ENCODE measurements around the gene DCAF12. TPM values are rescaled to one million over a fixed set of nuclear protein-coding genes. Genes with fewer than 3 reads are reported as not detected.

DCAF12 gene
- total and polyA plus RNA-seq, 2 of the 8 experiments (the other 6 are each of a cell fraction or from before 2014, with no cell fraction given) = 22.7 to 29.2 TPM

DNA sequence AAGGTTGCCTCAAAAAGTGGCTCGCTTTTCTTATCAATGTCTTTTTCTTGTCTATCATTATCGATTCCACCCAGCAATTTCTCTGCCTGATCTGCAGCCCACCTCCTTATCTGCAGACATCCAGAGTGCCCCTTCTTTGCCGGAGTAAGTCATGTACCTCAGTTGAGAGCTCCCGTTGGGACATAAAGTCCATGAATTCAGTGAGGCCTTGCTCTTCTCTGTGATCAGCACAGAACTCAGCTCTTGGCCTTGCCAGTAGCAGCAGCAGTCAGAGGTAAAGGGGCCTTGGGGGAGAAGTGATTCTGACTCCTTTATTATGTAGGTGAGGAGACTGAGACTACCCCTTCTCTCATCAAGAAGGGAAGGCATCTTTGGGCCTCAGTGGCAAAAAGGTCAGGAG, 24.9 kb upstream of the DCAF12 start:
- Histone ChIP-seq H2BK120ac (replicated peaks; ENCODE audit: low read depth, low read length) (no peak overlapping the region), H3K4me2 (ENCODE audit: insufficient read depth in 1 of 2, low read depth in 2 of 2, low read length in 2 of 2) (no peak overlapping the region), H2BK15ac (ENCODE audit: low read length) (no peak overlapping the region), H2AK5ac (ENCODE audit: low read depth, low read length) (no peak overlapping the region), H3K56ac (replicated peaks; ENCODE audit: insufficient read length, low read depth, low read length) (no peak overlapping the region), H3K4me3 (ENCODE audit: extremely low read depth in 1 of 4, insufficient read depth in 2 of 4, low read depth in 3 of 4, low read length in 4 of 4) (no peak overlapping the region), H4K91ac (replicated peaks; ENCODE audit: insufficient read length, low read length) (no peak overlapping the region), H3K9ac (replicated peaks in 1 of 4; ENCODE audit: extremely low read depth in 1 of 4, low read depth in 3 of 4, low read length in 3 of 4) (no peak overlapping the region), H3K4me1 (replicated peaks in 1 of 4; ENCODE audit: control insufficient read depth in 3 of 4, insufficient read depth in 4 of 4, low read length in 3 of 4) (no peaks in the 10 kb centered on the region), H4K5ac (ENCODE audit: insufficient read length, low read depth, low read length) (no peak overlapping the region), H3K23me2 (ENCODE audit: low read depth, low read length) (peaks cover 2% of the 10 kb centered on the region; the same call in 1 of the 2 replicates), H2BK20ac (ENCODE audit: low read length) (no peak overlapping the region), H3K36me3 (ENCODE audit: control insufficient read depth in 2 of 4, insufficient read depth in 4 of 4, low read length in 3 of 4) (no peaks in the 10 kb centered on the region), H3K27me3 (replicated peaks in 1 of 4; ENCODE audit: control insufficient read depth in 3 of 4, extremely low read depth in 1 of 4, insufficient read depth in 3 of 4, low read length in 3 of 4) (no peaks in the 10 kb centered on the region), H3K79me1 (ENCODE audit: low read depth, low read length) (no peaks in the 10 kb centered on the region), H2BK12ac (ENCODE audit: low read depth, low read length) (no peak overlapping the region), H3K4ac (replicated peaks; ENCODE audit: insufficient read length, low read depth, low read length) (no peak overlapping the region), H3K18ac (ENCODE audit: extremely low read depth, low read length) (no peak overlapping the region), H3K23ac (ENCODE audit: insufficient read length) (no peak overlapping the region), H3K9me3 (ENCODE audit: insufficient read depth in 2 of 2, low read depth in 1 of 2, low read length in 1 of 2) (no peaks in the 10 kb centered on the region), H4K8ac (ENCODE audit: extremely low read depth, insufficient read depth, low read length) (no peak overlapping the region), H3K14ac (ENCODE audit: insufficient read length) (no peak overlapping the region), H4K20me1 (replicated peaks in 1 of 2; ENCODE audit: control insufficient read depth in 1 of 2, insufficient read depth in 2 of 2, low read length in 2 of 2) (no peaks in the 10 kb centered on the region), H3K79me2 (ENCODE audit: control insufficient read depth in 1 of 2, insufficient read depth in 2 of 2, low read length in 2 of 2) (no peaks in the 10 kb centered on the region), H3K27ac (ENCODE audit: low read depth, low read length) (no peak overlapping the region), H2AFZ (ENCODE audit: low read length) (peak overlapping the region; percentile 100), H2BK5ac (ENCODE audit: low read depth, low read length) (no peak overlapping the region)
- no peak for TF ChIP-seq TBP (IDR thresholded peaks at IDR 0.05; ENCODE audit: low read depth, low read length)
- no peak for TF ChIP-seq PHF8 (conservative IDR thresholded peaks at IDR 0.05; ENCODE audit: low read depth, low read length)
- no peak for TF ChIP-seq CEBPB (IDR thresholded peaks at IDR 0.05; ENCODE audit: low read depth, low read length)
- no peak for TF ChIP-seq SIX5 (IDR thresholded peaks at IDR 0.05; ENCODE audit: low read depth, low read length)
- DNase-seq (ENCODE audit: low read depth in 1 of 2, low spot score in 2 of 2) = no peak
- no peak for FAIRE-seq
- 92% methylated on average over 4 of the region's 4 CpGs; no CpG with 5 or more reads in 1 of the 2 experiments for WGBS, 2 experiments (ENCODE audit: extremely low coverage in 1 of 2, insufficient coverage in 1 of 2, insufficient read length in 1 of 2, insufficient replicate concordance in 2 of 2, low coverage in 1 of 2, low lambda C conversion rate in 2 of 2, missing lambda C conversion rate in 1 of 2)
- ChIA-PET POLR2A (ENCODE audit: partially characterized antibody) (interaction anchor here (1.0 to 2.5 kb wide), 2 partner anchors 24 to 27 kb away, joined by 3 to 8 read pairs; partner anchors contain the start of genes DCAF12 and UBAP1), CTCF (ENCODE audit: partially characterized antibody) (interaction anchor here (0.5 to 3.1 kb wide), 5 partner anchors 9 to 126 kb away, joined by 3 to 11 read pairs (median 4); no protein-coding TSS in a partner anchor)
